Activated T-cell treated with anti-CD3 and anti-CD28 coated beads for 1 hour (primary cell): ENCODE data around the gene PRSS36.
"Not testable (repeated sequence)": the region's sequence is repeated elsewhere in the genome, so short reads cannot be mapped to it uniquely, and the experiment has no call there.

Experiments
- DNase-seq: peaks from one replicate; pipeline ENCODE4 v3.0.0-alpha.2; 2020; ENCODE audit warnings: low read depth

Gene PRSS36

DNA sequence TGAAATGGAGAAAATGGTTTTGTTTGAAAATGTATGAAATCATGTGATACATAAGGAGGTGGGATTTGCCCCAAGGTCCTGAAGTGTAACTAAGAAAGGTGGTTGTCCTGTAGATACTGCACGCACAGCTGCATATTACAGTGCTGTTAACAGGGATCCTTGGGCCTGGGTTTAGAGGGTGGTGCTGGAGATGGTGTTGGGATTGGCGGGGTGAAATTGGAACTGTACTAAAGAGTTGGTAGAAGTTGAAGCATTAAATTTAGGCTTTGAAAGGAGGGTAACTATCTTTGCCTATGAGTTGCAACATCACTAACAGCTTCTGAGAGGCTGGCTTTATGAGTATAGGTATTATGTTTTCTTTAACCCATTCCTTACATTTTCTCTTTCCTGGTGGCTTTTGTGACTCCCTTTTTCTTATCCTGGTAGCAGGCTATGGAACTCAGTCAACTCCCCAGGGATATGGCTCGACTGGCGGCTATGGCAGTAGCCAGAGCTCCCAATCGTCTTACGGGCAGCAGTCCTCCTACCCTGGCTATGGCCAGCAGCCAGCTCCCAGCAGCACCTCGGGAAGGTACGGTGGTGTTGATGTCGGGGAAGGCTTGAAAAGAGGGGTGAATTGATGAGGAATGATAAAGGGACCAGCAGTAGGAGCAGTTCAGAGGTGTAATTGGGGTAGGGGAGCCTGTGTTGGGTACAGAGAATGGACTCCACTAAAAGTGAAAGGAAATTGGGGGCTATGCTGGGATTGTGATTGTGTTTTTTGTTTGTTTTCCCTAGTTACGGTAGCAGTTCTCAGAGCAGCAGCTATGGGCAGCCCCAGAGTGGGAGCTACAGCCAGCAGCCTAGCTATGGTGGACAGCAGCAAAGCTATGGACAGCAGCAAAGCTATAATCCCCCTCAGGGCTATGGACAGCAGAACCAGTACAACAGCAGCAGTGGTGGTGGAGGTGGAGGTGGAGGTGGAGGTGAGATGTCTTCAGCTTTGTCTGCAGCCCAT is 33.9 kb upstream of the PRSS36 start:
- no peak for DNase-seq

DNA sequence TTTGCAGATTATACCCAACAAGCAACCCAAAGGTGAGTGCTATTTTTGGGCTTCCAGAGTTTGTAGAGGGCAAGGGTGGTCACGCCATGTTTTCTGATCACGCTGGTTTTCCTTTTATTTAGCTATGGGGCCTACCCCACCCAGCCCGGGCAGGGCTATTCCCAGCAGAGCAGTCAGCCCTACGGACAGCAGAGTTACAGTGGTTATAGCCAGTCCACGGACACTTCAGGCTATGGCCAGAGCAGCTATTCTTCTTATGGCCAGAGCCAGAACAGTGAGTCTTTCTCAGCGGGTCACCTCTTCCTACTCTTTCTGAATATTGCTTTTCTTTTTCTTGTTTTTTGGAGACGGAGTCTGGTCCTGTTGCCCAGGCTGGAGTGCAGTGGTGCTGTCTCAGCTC is 32.5 kb upstream of the PRSS36 start:
- no peak for DNase-seq

DNA sequence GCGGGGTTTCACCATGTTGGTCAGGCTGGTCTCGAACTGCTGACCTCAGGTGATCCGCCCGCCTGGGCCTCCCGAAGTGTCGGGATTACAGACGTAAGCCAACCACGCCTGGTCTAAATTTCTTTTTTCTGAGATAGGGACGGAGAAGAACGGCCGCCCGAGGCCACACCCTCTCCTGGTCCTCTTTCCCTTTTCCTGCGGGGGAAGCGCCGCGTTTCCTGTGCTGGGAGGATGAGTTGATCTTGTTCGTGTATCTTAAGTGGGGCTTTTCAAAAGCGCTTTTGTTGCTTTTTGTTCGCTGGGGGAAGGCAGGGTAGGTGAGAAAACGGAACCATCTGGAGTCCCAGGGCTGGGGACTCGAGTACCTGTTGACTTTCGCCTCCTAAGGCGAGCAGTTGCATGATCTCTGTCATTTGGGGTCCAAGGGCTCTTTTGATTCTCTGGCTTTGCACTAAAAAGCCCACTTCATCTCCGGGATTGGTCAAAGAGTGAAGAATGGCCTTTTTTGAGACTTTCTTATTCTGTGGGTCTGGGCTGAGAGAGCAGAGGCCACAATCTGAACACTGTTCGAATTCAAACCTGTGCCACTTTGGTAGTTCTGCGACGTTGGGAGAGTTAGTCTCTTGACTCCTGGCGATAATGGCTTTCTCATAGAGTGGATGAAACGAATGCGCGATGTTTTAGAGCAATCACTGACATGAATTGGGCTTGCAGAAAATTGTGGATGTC is 31.4 kb upstream of the PRSS36 start:
- no peak for DNase-seq

DNA sequence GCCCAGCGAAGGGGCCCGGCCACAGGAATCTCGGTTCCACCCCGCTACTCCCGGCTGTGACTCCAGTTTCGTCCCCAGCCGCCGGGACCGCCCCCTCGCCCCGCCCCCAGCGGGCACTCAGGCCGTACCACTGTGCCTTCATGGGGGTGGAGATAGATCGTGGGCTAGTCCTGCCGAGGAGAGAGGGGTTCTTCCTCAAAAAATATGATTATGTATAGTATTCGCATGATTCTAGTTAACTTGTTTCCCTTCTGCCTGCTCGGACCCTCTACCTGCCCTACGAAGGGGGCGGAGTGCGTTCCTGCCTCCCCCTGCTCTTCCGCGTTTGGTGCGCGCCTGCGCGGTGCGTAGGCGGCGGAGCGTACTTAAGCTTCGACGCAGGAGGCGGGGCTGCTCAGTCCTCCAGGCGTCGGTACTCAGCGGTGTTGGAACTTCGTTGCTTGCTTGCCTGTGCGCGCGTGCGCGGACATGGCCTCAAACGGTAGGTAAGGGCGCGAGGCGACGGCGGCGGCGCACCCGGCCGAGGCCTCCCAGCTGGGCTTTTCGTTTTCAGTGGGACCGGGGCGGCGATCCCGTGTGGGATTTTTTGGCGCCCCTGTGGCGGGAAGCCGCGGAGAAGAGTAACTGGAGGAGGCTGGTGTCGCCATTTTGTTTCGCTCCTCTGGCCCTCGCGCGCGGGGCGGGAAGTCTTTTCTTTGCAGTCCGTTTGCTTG is 30.0 kb upstream of the PRSS36 start, which contains the start of gene FUS:
Gene FUS, plus strand, starts transcription at position 393 of the 713 bp plus-strand sequence. Its CDS starts 76 bp downstream, at position 469.
- peak; percentile 90 for DNase-seq

DNA sequence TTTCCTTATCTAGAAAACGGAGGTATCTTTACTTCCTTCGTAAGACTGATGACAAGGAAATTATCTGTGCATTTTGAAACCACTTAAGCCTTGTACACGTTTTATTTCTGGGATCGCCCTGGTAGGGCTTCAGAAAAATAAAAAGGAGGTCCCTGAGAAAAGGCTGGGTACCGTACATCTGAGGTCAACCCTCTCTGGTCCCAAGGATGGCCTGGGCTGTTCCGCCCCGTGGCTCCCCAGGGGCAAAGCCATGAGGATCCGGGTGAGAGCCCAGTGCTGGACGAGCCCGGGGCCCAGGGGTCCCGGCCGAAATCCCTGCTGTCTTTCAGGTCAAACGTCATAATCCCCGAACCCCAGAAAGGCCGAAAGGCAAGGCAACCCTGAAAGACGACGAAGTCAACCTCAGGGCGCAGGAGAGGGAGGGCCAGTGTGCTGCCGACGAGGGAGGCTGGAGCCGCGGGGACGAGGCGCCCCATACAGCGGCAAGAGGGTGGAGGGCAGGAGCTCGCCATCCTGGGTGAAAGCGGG is 29.4 kb upstream of the PRSS36 start:
- DNase-seq: no peak

DNA sequence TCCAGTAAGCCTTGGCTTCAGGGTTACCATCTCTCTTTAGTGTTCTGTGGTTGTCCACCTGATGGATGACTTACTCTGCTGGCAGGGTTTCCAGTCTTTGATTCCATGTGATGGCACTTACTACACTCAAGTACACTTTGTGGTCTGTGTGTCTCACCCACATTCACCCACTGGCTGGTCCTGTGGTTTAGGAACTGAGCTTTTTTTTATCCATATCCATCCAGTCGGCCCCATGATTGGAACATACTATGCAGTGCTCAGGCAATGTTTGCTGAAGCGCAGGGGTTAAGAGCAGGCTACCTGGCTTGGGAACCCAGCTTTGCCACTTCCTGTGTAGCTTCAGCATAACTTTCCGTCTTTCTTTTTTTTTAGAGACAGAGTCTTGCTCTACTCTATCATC is 27.3 kb upstream of the PRSS36 start:
- DNase-seq: peak; percentile 38

DNA sequence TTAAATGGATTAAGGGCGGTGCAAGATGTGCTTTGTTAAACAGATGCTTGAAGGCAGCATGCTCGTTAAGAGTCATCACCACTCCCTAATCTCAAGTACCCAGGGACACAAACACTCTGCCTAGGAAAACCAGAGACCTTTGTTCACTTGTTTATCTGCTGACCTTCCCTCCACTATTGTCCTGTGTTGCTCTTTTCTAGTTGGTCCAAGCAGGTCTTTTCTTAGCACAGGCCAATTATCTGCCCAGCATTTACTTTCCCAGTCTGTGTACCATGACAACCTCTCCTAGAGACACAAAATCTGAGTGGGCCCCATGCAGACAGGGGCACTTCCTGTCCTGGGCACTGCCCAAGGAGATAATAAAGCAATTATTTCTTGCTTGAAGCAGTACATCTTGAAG is 20.2 kb upstream of the PRSS36 start:
- DNase-seq: not testable (repeated sequence)

DNA sequence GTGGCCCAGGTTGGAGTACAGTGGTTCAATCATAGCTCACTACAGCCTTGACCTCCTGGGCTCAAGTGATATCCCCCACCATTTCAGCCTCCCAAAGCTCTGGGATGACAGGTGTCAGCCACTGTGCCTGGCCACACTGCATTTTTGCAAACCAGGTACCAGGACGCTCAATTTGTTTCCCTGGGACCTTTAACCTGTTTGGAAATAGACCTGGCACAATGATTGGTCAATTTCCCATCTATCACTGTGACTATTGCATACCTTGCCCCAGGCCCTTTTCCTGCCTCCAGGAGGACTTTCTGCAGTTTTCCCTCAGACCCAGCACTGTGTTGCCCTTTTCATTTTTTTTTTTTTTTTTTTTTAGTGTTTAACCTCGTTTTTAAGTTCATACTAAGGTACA is 19.0 kb upstream of the PRSS36 start:
- no peak for DNase-seq

DNA sequence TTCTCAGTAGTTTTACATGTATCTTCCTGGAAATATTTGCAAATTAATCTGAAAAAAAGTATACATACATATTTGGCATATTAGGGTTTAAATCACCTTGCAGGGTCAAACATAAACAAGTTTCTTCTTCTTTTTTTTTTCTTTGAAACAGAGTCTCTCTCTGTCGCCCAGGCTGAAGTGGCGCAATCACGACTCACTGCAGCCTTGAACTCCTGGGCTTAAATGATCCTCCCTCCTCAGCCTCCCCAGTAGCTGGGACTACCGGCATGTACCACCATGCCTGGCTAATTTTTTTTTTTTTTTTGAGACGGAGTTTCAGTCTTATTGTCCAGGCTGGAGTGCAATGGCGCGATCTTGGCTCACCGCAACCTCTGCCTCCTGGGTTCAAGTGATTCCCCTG is 17.4 kb upstream of the PRSS36 start:
- DNase-seq: no peak

DNA sequence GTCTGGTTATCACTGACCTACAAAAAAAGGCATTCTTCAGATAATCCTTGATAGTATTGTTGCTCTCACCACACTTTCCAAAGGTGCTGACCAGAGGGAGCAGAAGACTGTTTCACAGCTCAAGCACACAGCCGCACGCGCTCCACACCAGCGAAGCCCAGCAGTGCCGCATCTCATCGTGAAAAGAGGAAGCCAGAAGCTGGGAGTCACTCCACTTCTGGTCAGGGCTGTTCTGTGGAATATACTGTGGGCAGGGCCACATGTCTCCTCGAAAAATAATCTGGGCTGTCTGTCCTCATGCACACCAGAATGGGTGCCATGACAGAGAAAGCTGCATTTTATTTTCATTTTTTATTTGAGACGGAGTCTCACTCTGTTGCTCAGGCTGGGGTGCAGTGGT is 7.3 kb upstream of the PRSS36 start:
- no peak for DNase-seq

DNA sequence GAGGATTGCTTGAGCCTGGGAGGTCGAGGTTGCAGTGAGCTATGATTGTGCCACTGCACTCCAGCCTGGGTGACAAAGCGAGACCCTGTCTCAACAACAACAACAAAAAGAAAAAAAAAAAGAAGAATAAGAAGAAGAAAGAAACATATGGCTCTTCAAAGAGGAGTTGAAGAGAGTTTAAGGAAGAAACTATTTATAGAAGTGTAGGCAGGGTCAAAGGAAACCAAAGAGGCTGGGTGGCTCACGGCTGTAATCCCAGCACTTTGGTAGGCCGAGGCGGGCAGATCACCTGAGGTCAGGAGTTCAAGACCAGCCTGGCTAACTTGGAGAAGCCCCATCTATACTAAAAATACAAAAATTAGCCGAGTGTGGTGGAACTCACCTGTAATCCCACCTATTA is 1.1 kb upstream of the PRSS36 start:
- DNase-seq: not testable (repeated sequence)

DNA sequence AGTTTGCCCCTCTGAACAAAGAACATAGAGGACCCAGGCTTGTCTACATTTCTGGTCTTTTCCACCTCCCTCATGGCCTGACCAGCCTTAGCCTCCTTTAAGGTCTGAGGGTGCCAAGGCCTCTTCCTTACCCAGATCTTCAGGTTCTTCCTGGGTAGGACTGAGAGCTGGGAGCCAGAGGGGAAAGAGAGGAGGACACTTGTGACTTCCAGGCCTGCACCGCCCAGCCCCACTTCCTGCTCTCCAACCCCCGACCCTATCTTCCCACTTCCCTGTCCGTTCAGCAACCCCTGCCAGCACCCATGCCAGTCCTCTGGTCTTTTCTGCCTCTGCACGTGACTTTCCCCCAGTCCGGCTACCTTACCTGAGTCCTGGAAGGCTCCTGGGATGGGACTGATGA is 534 bp downstream of the PRSS36 start:
- no peak for DNase-seq

DNA sequence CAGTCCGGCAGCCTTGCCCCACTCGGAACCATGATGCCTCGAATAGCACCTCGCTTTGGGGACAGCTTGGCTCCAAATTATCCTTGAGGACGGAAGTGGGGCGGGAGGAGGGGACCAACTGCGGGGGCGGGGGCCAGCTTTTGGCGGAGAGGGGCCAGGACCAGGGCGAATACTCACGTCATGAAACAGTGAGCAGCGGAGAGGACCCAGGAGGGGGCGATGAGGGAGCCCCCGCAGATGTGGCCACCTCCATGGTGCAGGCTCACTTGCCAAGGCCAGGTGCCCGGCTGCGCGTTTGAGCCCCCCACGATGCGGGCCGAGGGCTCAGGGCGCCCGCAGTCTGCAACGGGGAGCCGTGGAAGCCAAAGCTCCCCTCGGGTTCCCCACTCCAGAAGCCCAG is 970 bp downstream of the PRSS36 start:
- no peak for DNase-seq

DNA sequence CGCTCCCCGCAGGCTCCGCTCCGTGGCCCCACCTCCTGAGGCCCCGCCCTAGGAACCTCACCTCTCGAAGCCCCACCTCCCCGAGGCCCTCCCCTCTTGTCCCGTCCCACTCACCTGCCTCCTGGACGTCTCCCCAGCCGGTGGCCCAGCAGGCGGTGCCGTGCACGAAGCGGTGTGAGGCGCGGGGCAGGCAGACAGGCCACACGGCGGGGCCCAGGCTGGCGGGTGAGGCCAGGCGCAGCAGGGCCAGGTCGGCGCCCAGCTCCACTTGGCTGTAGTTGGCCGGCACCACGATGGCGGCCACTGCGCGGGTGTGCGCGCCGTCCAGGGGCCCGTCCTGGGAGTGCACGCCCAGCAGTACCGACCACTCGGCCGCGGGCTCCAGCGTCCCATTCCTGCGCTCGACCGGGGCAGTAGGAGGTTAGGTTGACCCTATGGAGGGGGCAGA is 1.6 kb downstream of the PRSS36 start:
- no peak for DNase-seq

DNA sequence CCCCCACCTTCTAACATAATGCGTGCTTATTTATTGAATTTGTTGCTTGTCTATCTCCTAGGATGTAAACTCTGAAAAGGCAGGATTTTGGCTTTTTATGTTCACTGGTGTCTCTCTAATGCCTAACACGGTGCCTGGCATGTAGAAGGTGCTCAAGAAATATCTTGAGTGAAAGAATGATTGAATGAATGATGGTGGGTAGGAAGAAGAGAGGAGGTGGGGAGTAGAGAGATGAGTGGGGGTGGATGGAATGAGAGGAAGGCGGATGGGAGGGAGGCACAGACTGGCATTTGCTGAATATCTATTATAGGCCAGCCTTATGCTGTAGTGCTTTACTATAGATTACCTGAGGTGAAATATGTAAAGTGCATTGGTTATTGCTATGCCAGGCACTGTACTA is 2.3 kb downstream of the PRSS36 start:
- no peak for DNase-seq

DNA sequence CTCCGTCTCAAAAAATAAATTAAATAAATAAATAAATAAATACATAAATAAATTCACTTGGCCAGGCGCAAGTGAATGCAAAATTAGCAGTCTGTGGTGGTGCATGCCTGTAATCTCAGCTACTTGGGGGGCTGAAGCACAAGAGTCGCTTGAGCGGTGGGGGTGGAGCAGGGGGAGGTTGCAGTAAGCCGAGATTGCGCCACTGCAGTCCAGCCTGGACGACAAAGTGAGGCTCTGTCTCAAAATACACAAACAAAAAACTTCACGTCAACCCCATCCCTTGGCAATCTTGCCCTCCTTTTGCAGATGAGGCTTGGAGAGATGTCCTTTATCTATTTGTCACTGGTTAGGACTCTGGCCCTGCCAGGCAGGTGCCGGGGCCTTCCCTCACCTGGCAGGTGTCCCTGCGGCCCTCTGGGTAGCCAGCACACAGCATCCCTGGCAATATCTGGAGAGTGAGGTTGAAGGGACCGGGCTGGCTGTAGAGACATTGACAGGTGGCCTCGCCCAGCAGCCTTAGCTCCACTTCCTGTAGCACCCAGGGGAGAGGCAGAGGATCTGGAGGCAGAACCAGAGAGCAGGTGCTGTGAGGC is 4.4 kb downstream of the PRSS36 start:
- no peak for DNase-seq

DNA sequence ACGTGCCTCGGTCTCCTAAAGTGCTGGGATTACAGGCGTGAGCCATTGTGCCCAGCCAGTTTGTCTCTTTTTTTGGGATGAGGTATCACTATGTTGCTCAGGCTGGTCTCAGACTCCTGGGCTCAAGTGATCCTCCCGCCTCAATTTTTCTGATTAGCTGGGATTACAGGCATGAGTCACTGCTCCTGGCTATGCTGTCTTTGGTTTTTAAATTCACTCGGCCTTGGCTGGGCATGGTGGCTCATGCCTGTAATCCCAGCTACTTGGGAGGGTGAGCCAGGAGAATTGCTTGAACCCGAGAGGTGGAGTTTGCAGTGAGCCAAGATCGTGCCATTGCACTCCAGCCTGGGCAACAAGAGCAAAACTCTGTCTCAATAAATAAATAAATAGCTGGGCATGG is 5.4 kb downstream of the PRSS36 start:
- DNase-seq: not testable (repeated sequence)

DNA sequence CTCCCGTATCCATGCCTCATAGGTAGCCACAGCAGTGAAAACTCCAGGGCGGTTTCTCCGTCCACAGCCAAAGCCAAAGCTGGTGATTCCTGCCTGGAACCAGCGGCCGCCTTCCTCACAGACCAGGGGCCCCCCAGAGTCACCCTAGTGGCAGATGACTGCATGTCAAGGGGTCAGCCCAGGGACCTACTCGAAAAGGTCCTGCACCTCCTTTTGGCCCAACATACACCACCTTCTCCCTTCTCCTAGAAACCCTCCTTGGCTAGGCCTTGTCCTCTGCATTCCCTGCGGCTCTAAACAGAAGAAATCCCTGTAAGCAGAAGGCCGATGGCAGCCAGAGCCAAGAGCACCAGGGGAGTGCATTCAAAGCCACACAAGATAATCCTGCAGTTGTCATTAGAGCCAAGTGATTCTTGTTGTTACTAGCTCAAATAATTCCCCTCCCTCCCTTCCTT is 6.1 kb downstream of the PRSS36 start:
- DNase-seq: no peak

DNA sequence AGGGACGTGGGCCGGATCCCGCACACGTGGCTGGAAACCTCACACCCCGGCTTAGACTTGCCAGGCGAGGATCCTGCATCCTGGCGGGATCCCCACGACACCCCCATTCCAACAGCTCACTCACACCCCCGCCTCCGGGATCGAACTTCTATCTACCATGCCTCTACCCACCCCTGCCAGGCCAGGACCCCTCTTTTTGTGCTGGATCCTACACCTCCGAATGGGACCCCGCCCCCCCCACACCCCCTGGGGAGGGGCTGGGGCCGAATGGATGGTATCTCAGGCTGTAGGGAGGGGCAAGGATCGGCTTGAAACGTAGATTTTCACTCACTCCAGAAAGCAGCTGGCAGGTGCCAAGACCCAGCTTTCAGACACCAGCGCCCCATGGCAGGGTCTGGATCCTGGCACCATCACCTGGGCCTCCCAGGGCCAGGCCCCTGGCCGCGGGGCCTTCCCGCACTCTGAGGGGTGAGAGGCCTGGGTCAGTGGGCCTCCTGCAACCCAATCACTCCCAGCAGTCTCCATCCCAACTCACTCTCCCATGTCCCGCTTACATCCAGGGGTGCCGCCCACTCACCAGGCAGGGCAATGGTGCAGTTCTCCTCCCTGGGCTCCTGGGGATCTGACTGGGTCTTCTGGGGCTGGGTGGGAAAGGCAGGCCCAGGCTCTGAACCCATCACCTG is 6.7 kb downstream of the PRSS36 start:
- DNase-seq: no peak

DNA sequence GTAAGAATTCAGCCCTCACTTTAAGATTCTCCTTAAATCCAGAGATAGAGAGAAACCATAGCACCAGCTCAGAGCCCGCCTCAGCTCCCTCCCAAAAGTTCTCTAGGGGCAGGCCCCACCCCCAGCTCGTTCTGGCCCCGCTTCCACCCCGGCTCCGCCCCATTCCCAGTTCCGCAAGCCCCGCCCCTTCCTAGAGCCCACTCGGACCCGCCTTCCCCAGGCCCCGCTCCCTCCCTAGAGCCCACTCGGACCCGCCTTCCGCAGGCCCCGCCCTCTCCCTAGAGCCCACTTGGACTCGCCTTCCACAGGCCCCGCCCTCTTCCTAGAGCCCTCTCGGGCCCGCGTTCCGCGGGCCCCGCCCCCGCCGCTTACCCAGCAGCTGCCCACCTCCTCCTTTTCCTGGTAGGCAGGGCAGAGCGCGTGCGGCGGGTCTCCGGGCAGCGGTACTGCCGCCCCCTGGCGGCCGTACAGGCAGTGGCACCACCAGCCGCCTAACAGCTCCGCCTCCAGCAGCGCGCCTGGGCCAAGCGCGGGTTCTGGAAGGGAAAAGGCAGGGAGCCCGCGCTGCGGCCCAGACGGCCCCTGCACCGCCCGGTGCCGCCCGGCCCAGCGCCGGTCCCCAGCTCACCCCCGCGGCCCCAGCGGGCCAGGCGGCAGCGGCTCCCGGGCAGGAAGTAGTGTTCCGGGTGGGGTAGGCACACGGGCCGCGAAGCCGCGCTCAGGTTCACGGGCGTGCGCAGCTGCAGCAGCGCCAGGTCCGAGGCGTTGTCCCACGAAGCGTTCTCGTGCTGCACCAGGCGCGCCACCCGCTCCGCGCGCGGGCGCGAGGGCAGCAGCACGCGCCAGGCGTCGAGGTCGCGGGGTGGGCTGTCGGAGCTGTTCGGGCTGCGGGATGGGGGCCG is 7.5 kb downstream of the PRSS36 start:
- DNase-seq: peak; percentile 88
